GM19467 (cell line): ENCODE measurements around the gene RBM18.

ENCODE experiments used
- ATAC-seq: cut with Tn5 transposase; IDR thresholded peaks from one replicate; pipeline ENCODE4 v1.9.1; 2021; ENCODE audit warnings: mild to moderate bottlenecking, moderate library complexity; ENCODE audit not compliant: unreplicated experiment

RBM18 gene

GRCh38 chr9:122223435-122223834 lies 41.2 kb downstream of the RBM18 start:
- ATAC-seq = no peak

GRCh38 chr9:122222791-122223190 lies 41.8 kb downstream of the RBM18 start:
- ATAC-seq = no peak

- ATAC-seq = no peak
These were observed 43.3 kb downstream of the RBM18 start for GRCh38 chr9:122221183-122221811.

- ATAC-seq = no peak
These were observed 43.9 kb downstream of the RBM18 start for GRCh38 chr9:122220673-122221182.

- no peak for ATAC-seq
These were observed 44.6 kb downstream of the RBM18 start for GRCh38 chr9:122219856-122220672.

- ATAC-seq = no peak
These were observed 45.4 kb downstream of the RBM18 start for GRCh38 chr9:122218935-122219855.

GRCh38 chr9:122218071-122218934 lies 46.3 kb downstream of the RBM18 start:
- ATAC-seq = no peak

GRCh38 chr9:122217640-122218039 lies 47.0 kb downstream of the RBM18 start:
- ATAC-seq = no peak

- no peak for ATAC-seq
These were observed 47.7 kb downstream of the RBM18 start for GRCh38 chr9:122216798-122217418.

GRCh38 chr9:122216138-122216797 lies 48.4 kb downstream of the RBM18 start:
- ATAC-seq = no peak

GRCh38 chr9:122215663-122216062 lies 49.0 kb downstream of the RBM18 start:
- no peak for ATAC-seq

- ATAC-seq = no peak
These were observed 50.1 kb downstream of the RBM18 start for GRCh38 chr9:122214507-122214906.

- ATAC-seq = peak; percentile 52
These were observed 50.8 kb downstream of the RBM18 start for GRCh38 chr9:122213589-122214413.

- ATAC-seq = no peak
These were observed 51.5 kb downstream of the RBM18 start for GRCh38 chr9:122213102-122213588.

- no peak for ATAC-seq
These were observed 52.1 kb downstream of the RBM18 start for GRCh38 chr9:122212473-122213004.

GRCh38 chr9:122209451-122209850 lies 55.2 kb downstream of the RBM18 start:
- no peak for ATAC-seq

GRCh38 chr9:122207096-122207495 lies 57.5 kb downstream of the RBM18 start:
- ATAC-seq = no peak
